Measurements from ENCODE around the gene CHCHD6.

Gene CHCHD6

DNA sequence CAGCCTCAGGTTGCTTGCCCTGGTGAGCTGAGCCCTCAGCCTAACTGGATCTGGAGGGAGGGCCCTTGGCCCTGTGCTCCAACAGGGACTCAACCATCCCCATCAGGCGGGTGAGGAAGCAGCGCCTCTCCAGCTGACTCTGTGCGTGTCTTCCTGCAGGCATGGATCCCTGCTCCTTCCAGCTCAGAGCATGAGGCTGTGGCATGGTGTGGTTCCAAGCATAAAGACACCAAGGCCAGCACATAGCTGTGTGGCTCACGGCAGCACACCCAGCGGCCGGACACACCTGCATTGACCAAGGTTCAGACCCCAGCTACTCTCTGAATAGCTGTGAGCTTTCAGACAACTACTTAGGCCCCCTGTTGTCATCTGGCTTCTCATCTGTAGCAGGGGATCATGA is 147.9 kb downstream of the CHCHD6 start:
- TF ChIP-seq POLR2AphosphoS5 (IDR thresholded peaks at IDR 0.05; ENCODE audit: low read depth, low read length) (no peak), SIN3A (IDR thresholded peaks at IDR 0.05; ENCODE audit: borderline replicate concordance, insufficient read depth, low read length) (no peak), FOXP2 (optimal IDR thresholded peaks at IDR 0.05; ENCODE audit: borderline replicate concordance, extremely low read depth, extremely low read length, insufficient read depth) (no peak), TAF1 (IDR thresholded peaks at IDR 0.05; ENCODE audit: borderline replicate concordance, insufficient read depth, low read length) (no peak)
- TF ChIP-seq, protein P1, sequence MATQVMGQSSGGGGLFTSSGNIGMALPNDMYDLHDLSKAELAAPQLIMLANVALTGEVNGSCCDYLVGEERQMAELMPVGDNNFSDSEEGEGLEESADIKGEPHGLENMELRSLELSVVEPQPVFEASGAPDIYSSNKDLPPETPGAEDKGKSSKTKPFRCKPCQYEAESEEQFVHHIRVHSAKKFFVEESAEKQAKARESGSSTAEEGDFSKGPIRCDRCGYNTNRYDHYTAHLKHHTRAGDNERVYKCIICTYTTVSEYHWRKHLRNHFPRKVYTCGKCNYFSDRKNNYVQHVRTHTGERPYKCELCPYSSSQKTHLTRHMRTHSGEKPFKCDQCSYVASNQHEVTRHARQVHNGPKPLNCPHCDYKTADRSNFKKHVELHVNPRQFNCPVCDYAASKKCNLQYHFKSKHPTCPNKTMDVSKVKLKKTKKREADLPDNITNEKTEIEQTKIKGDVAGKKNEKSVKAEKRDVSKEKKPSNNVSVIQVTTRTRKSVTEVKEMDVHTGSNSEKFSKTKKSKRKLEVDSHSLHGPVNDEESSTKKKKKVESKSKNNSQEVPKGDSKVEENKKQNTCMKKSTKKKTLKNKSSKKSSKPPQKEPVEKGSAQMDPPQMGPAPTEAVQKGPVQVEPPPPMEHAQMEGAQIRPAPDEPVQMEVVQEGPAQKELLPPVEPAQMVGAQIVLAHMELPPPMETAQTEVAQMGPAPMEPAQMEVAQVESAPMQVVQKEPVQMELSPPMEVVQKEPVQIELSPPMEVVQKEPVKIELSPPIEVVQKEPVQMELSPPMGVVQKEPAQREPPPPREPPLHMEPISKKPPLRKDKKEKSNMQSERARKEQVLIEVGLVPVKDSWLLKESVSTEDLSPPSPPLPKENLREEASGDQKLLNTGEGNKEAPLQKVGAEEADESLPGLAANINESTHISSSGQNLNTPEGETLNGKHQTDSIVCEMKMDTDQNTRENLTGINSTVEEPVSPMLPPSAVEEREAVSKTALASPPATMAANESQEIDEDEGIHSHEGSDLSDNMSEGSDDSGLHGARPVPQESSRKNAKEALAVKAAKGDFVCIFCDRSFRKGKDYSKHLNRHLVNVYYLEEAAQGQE (IDR thresholded peaks at IDR 0.05; ENCODE audit: insufficient read depth in 1 of 2, low read depth in 2 of 2, low read length in 2 of 2): no peak

DNA sequence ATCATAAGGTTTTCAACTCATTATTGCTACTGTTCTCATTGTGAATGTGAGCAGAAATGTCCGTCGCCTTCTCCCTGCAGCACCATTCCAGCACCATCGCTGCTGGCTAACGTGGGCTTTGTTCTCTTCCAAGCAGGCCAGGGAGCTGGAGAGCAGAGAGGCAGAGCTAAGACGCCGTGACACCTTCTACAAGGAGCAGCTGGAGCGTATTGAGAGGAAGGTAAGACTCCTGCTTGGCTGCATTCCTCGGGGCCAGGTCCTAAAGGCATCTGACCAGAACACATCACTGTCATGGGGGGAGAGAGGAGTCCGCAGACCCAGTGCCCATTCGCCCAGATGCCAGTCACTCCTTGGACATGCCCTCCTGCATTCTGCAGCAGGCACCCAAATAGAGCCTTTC is 148.5 kb downstream of the CHCHD6 start:
- TF ChIP-seq, protein P1 (IDR thresholded peaks at IDR 0.05; ENCODE audit: insufficient read depth in 1 of 2, low read depth in 2 of 2, low read length in 2 of 2): no peak
- TF ChIP-seq POLR2AphosphoS5 (IDR thresholded peaks at IDR 0.05; ENCODE audit: low read depth, low read length) (no peak), TAF1 (IDR thresholded peaks at IDR 0.05; ENCODE audit: borderline replicate concordance, insufficient read depth, low read length) (no peak), FOXP2 (optimal IDR thresholded peaks at IDR 0.05; ENCODE audit: borderline replicate concordance, extremely low read depth, extremely low read length, insufficient read depth) (no peak), SIN3A (IDR thresholded peaks at IDR 0.05; ENCODE audit: borderline replicate concordance, insufficient read depth, low read length) (no peak)

DNA sequence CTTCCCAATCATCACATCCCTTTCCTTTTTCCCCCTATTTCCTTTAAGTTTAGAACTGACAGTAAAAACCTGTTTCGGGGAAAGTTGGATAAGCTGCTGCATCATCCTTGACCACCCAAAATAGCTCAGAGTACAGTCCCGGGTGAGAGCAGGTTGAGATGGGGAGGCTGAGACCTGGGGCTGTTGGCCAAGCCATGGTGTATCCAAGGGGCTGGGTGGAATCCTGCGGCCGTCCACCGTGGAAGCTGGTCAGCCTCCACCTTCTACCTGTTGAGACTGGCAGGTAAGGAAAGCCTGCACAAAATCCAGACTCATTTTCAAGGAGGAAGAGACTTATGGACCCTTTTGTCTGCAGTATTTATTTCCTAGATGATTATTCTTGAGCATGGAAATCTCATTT is 150.6 kb downstream of the CHCHD6 start:
- no peak for TF ChIP-seq SIN3A (IDR thresholded peaks at IDR 0.05; ENCODE audit: borderline replicate concordance, insufficient read depth, low read length)
- no peak for TF ChIP-seq POLR2AphosphoS5 (IDR thresholded peaks at IDR 0.05; ENCODE audit: low read depth, low read length)
- no peak for TF ChIP-seq FOXP2 (optimal IDR thresholded peaks at IDR 0.05; ENCODE audit: borderline replicate concordance, extremely low read depth, extremely low read length, insufficient read depth)
- TF ChIP-seq, protein P1 (IDR thresholded peaks at IDR 0.05; ENCODE audit: insufficient read depth in 1 of 2, low read depth in 2 of 2, low read length in 2 of 2): no peak
- TF ChIP-seq TAF1 (IDR thresholded peaks at IDR 0.05; ENCODE audit: borderline replicate concordance, insufficient read depth, low read length): no peak

DNA sequence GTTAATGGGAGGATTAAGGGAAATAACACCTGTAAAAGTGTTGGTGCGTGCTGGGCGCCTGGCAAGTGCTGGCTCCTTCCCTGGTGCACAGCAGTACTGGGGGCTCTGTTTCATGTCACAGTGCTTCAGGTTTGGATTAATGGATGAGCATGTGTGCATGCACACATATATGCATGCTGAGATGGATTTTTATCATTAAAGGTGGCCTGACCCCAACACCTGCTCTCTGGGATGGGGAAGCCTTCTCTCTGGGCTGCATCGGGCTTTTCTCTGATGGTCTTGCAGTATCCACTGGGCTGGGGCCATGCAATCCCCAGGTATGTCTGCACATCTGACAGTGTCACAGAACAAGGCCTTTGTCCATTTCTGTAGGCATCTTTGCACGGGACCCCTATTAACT is 151.3 kb downstream of the CHCHD6 start:
- no peak for TF ChIP-seq TAF1 (IDR thresholded peaks at IDR 0.05; ENCODE audit: borderline replicate concordance, insufficient read depth, low read length)
- TF ChIP-seq, protein P1 (IDR thresholded peaks at IDR 0.05; ENCODE audit: insufficient read depth in 1 of 2, low read depth in 2 of 2, low read length in 2 of 2): no peak

DNA sequence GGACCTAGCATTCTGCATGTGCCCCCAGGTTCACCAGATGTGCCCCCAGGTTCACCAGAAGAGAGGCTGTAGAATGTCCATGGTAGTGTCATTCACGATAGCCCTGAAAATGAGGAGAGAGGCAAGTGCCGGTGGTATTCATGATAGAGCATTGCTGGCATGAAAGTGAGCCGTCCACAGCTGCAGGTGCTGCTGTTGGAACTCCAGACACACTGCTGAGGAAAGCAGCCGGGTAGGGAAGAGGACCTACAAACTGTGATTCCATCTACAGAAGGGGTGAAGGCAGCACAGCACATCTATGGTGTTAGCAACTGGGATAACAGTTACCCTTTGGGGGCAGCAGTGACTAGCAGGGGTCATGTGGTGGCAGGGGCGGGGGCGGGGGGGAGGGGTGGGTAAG is 153.9 kb downstream of the CHCHD6 start:
- TF ChIP-seq SIN3A (IDR thresholded peaks at IDR 0.05; ENCODE audit: borderline replicate concordance, insufficient read depth, low read length) (no peak), POLR2AphosphoS5 (IDR thresholded peaks at IDR 0.05; ENCODE audit: low read depth, low read length) (no peak), FOXP2 (optimal IDR thresholded peaks at IDR 0.05; ENCODE audit: borderline replicate concordance, extremely low read depth, extremely low read length, insufficient read depth) (no peak)
